NT2/D1 (cell line): ENCODE data around the gene EPHA4.
A peak's percentile ranks its signal among the peaks of the same experiment; 100 is the strongest.

Experiments used
- DNase-seq: peaks from one replicate; pipeline ENCODE4 v3.0.0-alpha.2; 2011; ENCODE audit warnings: low read depth, low spot score
- H3K27me3 ChIP-seq: 2 replicates; pipeline ENCODE4 v1.6.0; 2011; ENCODE audit warnings: mild to moderate bottlenecking; ENCODE audit not compliant: insufficient read length, insufficient read depth
- H3K36me3 ChIP-seq: 2 replicates; pipeline ENCODE4 v1.6.1; 2011; ENCODE audit warnings: mild to moderate bottlenecking, low read length, mixed read lengths; ENCODE audit not compliant: insufficient read depth, insufficient read length
- H3K4me1 ChIP-seq: 2 replicates; pipeline ENCODE4 v1.5.1; 2011; ENCODE audit not compliant: insufficient read depth, insufficient read length
- H3K4me3 ChIP-seq: 2 replicates; pipeline ENCODE4 v1.5.1; 2011; ENCODE audit warnings: low read depth; ENCODE audit not compliant: insufficient read length
- H3K9ac ChIP-seq: 2 replicates; pipeline ENCODE4 v1.6.0; 2011; ENCODE audit warnings: low read depth; ENCODE audit not compliant: insufficient read length
- H3K9me3 ChIP-seq: 2 replicates; pipeline ENCODE4 v1.5.1; 2011; ENCODE audit warnings: mild to moderate bottlenecking, low read length; ENCODE audit not compliant: insufficient read depth
- SUZ12 ChIP-seq: IDR thresholded peaks from 2 replicates; pipeline ENCODE4 v1.6.1; 2011; ENCODE audit not compliant: insufficient read length, insufficient read depth; ENCODE audit errors: extremely low read depth
- YY1 ChIP-seq: IDR thresholded peaks from 2 replicates; pipeline ENCODE4 v1.6.1; 2011; ENCODE audit not compliant: insufficient read length, insufficient read depth
- ZNF274 ChIP-seq: IDR thresholded peaks from 2 replicates; pipeline ENCODE4 v1.6.1; 2011; ENCODE audit warnings: mild to moderate bottlenecking, low read depth, low read length

Gene EPHA4

DNA sequence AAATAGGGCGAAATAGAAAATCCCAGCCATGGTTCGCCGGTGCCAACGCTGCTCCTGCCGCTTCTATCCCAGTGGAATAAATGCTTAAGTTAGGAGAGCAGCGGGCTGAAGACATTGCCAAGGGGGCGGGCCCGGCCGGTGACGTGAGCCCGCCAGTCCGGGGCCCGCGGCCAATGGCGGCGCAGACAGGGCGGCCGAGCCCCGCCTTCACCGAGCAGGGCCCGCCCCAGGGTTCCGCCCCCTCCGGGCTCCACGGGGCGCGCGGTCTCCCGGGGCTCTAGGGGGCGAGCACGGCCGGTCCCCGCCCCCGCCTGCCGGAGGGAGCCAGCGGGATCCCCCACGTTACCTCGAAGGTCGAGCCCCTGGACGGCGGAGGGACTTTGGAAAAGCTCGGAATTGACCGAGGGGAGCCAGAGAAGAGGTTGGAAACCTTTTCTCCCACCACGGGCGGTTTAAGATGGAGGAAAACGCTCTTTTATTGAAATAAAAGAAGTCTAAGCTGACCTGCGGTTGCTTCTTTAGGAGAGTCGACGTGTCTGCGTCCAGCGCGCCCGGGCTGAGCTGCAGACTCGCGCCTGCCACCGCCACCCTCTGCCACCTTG is at the start of gene EPHA4:
Gene EPHA4, minus strand, starts transcription at position 86 of the 602 bp plus-strand sequence. Its CDS starts 56 bp downstream, at position 30.
- TF ChIP-seq YY1 (no peak), SUZ12 (peak; percentile 10), ZNF274 (no peak)
- no peaks in the 10 kb centered on the region for H3K9me3 ChIP-seq

DNA sequence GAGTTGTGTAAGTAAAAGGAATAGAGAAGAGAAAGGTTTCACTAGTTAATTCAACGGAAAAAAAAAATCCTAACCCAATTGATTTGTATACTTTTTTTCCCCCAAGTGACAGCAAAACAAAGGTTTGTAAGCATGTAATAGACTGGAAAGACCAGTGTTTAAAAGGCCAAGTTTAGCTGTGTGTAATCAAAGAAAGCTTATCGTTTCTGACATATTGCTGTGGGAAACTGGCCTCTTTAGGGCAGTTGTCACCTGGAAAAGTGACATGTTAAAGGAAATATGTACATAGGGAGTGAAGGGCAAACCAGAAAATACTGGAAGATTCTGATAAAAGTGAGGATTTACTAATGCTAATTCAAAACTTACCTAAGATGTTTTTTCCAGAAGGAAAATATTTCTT is 45.9 kb upstream of the EPHA4 start:
- Histone ChIP-seq H3K9me3 (no peaks in the 10 kb centered on the region), H3K36me3 (no peaks in the 10 kb centered on the region), H3K27me3 (no peaks in the 10 kb centered on the region), H3K4me3 (no peak overlapping the region), H3K9ac (no peak overlapping the region), H3K4me1 (no peaks in the 10 kb centered on the region)
- DNase-seq: no peak
- TF ChIP-seq YY1 (no peak), ZNF274 (no peak), SUZ12 (no peak)

More for the DNA sequence above, at the start of gene EPHA4:
- Histone ChIP-seq H3K27me3 (peaks cover 39% of the 10 kb centered on the region), H3K9ac (peak within 1 kb of the TSS; percentile 87), H3K36me3 (peaks cover 6% of the 10 kb centered on the region), H3K4me1 (peaks cover 10% of the 10 kb centered on the region), H3K4me3 (peak within 1 kb of the TSS; percentile 67)
- DNase-seq: peak; percentile 85

DNA sequence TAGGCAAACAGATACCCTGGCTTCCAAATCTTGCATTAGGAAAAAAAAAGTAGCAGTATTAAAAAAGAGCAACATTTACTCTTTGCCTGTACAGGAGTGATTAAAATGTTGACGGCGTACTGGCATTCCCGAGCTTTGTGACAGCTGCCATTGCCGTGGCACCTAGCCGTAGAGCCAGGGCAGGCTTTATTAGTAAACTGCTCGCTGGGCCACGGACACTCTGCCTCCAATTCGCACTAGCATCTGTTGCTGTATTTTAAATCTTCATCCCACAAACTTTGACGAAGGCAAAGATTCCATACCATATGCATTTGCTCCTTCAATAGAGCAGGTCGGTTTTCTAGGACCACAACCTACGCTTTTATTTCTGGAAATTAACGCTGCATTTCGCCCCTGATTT is 44.5 kb upstream of the EPHA4 start:
- TF ChIP-seq ZNF274: no peak
- no peak for TF ChIP-seq SUZ12
- no peak for TF ChIP-seq YY1
- no peaks in the 10 kb centered on the region for H3K4me1 ChIP-seq
- H3K27me3 ChIP-seq: no peaks in the 10 kb centered on the region
- no peak overlapping the region for H3K9ac ChIP-seq
- H3K9me3 ChIP-seq: no peaks in the 10 kb centered on the region
- H3K4me3 ChIP-seq: no peak overlapping the region
- DNase-seq: no peak
- H3K36me3 ChIP-seq: no peaks in the 10 kb centered on the region

DNA sequence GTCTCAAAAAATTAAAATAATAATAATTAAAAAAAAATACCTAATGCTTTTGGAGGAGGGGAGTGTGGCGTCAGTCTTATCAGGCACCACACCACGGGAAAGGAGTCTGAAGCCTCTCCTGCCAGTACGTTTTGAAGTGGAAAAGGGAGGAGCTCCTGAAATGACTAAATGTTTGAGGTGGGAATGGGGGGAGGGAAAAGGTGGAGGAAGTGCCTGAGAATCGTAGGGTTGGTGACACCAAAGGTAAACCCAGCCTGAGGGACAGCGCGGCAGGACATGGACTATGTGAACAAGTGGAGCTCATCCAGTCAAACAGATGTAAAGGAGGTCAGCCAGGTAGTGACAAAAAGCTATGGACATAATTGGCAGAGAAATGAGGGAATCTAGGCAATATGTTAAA is 42.2 kb upstream of the EPHA4 start:
- Histone ChIP-seq H3K4me3 (no peak overlapping the region), H3K36me3 (no peaks in the 10 kb centered on the region), H3K9ac (no peak overlapping the region), H3K9me3 (no peaks in the 10 kb centered on the region), H3K27me3 (no peaks in the 10 kb centered on the region), H3K4me1 (no peaks in the 10 kb centered on the region)
- TF ChIP-seq SUZ12 (no peak), YY1 (no peak), ZNF274 (no peak)
- no peak for DNase-seq

DNA sequence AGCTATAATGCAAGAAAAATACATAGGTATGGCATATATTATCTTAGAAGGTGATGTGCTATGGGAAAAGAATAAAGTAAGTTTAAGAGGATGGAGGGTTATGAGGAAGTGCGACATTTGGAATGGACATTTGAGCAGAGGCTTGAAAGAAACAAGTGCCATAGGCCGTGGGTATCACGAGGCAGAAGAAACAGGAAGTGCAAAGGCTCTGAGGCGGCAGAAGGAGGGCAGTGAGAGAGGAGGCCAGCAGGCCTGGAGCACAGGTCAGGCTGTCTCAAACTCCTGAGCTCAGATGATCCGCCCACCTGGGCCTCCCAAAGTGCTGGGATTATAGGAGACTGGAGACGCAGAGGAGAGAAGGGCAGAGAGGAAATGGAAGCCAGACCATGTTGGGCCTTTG is 40.7 kb upstream of the EPHA4 start:
- DNase-seq: no peak
- TF ChIP-seq SUZ12 (no peak), YY1 (no peak), ZNF274 (no peak)
- Histone ChIP-seq H3K27me3 (no peaks in the 10 kb centered on the region), H3K4me1 (no peaks in the 10 kb centered on the region), H3K36me3 (no peaks in the 10 kb centered on the region), H3K4me3 (no peak overlapping the region), H3K9me3 (no peaks in the 10 kb centered on the region), H3K9ac (no peak overlapping the region)

DNA sequence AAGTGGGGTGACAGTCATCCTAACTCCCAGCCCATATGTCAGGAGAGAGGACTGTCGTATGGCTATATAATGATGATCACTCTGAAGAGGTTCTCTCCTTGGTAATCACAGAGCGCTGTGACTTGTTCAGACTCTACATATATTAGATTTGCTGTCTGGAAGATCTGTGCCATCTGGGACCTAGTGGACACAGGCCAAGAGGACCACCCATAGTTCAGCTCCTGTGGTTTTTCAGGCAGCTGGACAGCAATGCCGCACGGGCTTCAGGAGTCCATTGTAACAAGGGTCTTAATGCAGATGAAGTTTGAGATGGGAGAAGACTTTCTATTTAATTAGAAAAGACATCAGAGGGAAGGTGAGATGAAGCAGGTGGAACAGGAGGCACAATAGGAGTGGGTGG is 40.1 kb upstream of the EPHA4 start:
- no peaks in the 10 kb centered on the region for H3K27me3 ChIP-seq
- no peak overlapping the region for H3K9ac ChIP-seq
- no peaks in the 10 kb centered on the region for H3K36me3 ChIP-seq
- TF ChIP-seq ZNF274 (no peak), SUZ12 (no peak), YY1 (no peak)
- no peaks in the 10 kb centered on the region for H3K9me3 ChIP-seq
- H3K4me3 ChIP-seq: no peak overlapping the region
- no peak for DNase-seq
- no peaks in the 10 kb centered on the region for H3K4me1 ChIP-seq

DNA sequence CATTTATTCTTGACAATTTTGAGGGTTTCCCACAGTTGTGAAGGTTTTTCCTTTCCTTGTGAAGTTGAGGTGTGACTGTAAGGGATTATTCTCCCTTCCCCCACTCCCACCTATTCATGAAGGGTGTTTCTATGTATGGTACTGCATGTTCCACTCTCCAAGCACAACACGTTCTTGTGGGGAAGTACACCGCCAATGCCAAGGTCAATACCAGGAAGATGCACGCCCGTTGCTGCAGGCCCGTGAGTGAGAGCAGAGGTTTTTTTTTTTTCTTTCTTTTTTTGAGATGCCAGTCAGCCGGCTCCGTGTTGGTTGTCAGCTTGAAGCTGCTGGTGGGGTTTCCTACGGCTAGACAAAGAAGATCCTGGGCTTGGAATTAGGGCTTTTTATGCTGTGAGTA is 38.6 kb upstream of the EPHA4 start:
- no peak for DNase-seq
- TF ChIP-seq SUZ12: no peak
- no peak for TF ChIP-seq YY1
- TF ChIP-seq ZNF274: no peak

DNA sequence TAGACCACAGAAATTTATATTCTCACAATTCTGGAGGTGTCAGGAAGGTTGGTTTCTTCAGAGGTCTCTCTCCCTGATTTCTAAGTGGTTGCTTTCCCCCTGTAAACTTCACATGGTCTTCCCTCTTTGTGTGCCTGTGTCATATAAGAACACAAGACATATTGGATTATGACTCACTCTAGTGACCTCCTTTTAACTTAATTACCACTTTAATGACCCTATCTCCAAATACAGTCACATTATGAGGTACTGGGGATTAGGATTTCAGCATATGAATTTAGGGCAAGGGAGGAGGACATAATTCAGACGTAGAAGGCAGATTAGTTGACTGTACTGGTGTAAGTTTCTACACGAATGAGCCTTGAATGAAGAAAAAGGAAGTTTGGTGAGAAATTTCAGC is 38.2 kb upstream of the EPHA4 start:
- DNase-seq: no peak
- H3K27me3 ChIP-seq: no peaks in the 10 kb centered on the region

More for the DNA sequence above, 38.6 kb upstream of the EPHA4 start:
- no peaks in the 10 kb centered on the region for H3K27me3 ChIP-seq
- no peaks in the 10 kb centered on the region for H3K36me3 ChIP-seq
- H3K4me3 ChIP-seq: no peak overlapping the region
- H3K9ac ChIP-seq: no peak overlapping the region
- no peaks in the 10 kb centered on the region for H3K9me3 ChIP-seq
- no peaks in the 10 kb centered on the region for H3K4me1 ChIP-seq

More for the DNA sequence above, 38.2 kb upstream of the EPHA4 start:
- no peak for TF ChIP-seq YY1
- no peak for TF ChIP-seq ZNF274
- TF ChIP-seq SUZ12: no peak
- Histone ChIP-seq H3K36me3 (no peaks in the 10 kb centered on the region), H3K4me1 (no peaks in the 10 kb centered on the region), H3K9ac (no peak overlapping the region), H3K4me3 (no peak overlapping the region), H3K9me3 (no peaks in the 10 kb centered on the region)
